NCI-H1436 (cell line): ENCODE measurements around the gene NFKBIZ.
"Not testable (repeated sequence)": the region's sequence is repeated elsewhere in the genome, so short reads cannot be mapped to it uniquely, and the experiment has no call there.

ENCODE experiments used
- DNase-seq: peaks from one replicate; lab custom pipeline; 2025; lab: John Stamatoyannopoulos, UW

NFKBIZ gene

DNA sequence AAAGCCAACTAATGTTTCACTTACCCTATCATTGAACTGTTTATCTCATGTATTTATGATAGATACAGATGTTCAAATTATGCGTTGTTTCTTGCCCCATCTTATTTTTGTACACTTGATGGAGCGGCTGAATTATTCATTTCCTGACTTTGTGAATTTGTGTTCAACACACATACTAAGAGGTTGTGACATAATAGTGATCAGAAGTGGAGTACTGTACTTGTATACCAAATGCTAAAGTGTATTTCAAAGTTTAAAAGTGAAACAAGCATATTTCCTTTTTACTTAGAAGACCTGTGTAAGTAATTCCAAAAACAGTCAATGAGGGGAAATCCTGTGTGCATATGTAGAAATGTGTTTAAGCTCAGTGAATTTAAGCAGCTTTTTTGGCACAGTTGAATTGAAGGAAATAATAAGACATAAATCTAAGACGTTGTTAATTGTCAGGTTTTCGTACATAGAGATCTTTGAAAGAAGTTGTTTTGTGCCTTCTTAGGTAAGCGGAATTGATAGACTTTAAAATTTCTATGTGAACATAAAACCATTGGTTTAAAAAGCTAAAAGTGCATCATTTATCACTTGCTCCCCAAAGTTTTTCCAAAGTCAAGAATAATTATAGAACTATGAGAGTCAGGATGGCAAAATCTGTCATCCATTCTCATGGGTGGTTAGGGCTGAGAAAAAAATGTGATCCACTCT, 1.9 kb downstream of the NFKBIZ start:
- DNase-seq: no peak

DNA sequence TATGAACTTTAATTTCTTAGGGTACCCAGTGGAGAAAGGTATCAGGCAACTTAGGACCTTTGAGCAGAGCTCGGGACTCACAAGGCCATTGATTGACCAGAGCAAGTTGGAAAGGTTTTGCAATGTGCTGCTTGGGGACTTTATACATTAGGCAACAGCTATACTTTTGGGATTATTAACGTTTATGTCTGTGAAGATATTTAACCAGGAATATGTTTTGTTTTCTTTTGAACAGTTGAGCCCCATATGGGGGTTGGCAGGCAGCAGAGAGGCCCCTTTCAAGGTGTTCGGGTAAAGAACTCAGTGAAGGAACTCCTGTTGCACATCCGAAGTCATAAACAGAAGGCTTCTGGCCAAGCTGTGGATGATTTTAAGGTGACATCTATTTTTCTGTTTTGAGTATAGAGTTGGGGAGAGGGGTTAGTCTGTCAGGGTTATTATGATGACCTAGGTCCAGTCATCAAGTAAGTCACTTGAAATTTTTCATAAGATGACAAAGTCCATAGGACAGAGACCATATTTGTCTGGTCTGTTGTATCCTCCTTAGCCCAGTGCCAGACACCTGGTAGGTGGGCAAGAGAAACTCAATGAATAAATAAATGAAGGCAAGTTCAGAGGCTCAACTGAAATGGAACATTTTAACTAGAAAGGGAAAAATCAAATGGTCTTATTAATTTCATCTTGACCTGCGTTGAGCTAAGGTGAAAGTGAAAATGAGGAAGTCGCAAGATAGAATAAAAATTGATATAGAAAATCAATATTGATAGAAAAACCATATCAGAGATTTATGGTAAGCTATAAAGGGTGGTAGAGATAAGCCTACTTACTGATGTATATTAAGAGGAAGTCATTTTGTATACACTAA, 2.8 kb downstream of the NFKBIZ start:
- no peak for DNase-seq

DNA sequence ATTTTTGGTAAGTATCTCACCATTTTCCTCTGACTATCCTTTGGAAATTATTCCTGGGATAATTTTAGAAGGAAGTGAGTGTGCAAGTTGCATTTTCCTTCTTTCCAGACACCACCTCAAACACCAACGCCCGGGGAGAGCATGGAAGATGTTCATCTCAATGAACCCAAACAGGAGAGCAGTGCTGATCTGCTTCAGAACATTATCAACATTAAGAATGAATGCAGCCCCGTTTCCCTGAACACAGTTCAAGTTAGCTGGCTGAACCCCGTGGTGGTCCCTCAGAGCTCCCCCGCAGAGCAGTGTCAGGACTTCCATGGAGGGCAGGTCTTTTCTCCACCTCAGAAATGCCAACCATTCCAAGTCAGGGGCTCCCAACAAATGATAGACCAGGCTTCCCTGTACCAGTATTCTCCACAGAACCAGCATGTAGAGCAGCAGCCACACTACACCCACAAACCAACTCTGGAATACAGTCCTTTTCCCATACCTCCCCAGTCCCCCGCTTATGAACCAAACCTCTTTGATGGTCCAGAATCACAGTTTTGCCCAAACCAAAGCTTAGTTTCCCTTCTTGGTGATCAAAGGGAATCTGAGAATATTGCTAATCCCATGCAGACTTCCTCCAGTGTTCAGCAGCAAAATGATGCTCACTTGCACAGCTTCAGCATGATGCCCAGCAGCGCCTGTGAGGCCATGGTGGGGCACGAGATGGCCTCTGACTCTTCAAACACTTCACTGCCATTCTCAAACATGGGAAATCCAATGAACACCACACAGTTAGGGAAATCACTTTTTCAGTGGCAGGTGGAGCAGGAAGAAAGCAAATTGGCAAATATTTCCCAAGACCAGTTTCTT, 3.9 kb downstream of the NFKBIZ start:
- no peak for DNase-seq

DNA sequence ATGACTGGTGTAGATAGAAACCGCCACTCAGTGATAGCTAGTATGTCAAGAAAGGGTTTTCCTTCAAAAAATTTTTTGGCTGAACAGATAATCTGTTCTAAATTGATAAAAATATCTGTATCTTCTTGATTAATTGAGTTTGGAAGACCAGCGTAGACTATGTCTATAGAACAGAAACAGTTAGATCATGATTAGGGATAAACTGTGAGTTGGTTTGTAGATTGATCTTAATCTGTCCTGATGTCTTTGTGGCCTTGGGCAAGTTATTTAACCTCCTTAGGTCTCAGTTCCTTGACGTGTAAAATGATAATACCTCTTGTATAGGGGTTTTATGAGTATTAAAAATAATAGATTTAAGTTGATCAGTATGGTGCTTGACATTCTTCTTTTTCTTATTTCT, 4.7 kb downstream of the NFKBIZ start:
- DNase-seq: no peak

DNA sequence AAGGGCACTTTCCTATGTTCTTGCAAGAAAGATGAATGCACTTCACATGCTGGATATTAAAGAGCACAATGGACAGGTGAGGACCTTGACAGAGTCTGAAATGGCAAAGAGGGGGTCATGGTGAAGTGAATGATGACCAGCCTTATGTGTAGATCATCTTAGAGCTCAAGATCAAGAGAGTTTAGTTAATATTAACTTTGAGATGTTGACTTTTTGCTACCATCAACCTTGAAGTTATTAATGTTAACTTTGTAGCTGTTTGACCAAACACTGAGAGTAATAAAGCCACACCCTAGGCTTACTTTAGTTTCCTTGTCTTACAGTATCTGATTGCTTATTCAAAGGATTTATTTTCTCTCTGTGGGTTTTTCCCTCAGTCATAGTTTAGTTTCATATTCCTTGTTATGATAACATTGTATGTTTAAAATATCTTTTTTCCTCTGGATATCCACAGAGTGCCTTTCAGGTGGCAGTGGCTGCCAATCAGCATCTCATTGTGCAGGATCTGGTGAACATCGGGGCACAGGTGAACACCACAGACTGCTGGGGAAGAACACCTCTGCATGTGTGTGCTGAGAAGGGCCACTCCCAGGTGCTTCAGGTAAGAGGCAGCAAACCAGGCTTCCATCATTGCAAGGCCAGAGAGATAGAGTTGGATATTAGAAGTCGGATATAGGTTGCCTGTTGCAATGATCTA, 5.4 kb downstream of the NFKBIZ start:
- DNase-seq: no peak

DNA sequence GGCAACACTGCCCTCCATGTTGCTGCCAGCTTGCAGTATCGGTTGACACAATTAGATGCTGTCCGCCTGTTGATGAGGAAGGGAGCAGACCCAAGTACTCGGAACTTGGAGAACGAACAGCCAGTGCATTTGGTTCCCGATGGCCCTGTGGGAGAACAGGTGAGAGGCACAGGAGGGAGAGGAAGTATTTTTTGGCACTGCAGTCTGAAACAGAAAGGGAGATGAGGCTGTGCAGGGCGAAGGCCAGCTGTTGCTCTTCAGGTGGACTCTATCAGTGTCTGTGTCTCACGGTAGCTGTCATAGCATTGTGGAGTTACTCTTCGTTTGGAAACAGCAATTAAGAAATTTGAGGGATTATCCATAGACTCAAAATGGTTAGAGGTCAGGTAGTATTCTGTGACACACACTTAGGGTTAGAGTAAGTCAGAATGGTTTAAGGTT, 8.0 kb downstream of the NFKBIZ start:
- no peak for DNase-seq

DNA sequence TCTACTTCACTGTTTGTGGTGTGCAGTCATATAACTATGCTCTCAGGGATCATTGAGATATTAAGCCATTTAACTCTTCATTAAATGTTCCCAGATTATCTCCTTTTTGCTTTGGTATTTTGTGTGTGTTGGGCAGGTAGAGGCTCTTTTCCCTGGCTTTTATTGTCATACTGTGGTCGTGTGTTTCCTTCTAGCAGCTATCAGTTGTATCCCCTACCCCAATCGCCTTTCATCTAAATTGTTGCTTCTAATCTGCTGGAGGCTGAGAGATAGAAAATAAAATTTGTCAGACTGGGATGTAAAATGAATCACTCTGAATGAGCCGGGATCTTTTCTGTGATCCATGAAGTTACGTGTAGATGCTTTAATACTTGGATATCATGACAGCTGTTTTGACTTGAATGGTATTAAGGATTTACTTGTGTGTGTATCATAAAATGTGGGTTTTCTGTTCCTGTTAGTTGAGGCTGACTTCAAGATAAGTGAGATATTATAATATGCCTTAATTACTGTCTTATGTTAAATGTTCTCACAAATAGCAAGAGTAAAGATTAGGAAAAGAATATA, 9.2 kb downstream of the NFKBIZ start:
- no peak for DNase-seq

DNA sequence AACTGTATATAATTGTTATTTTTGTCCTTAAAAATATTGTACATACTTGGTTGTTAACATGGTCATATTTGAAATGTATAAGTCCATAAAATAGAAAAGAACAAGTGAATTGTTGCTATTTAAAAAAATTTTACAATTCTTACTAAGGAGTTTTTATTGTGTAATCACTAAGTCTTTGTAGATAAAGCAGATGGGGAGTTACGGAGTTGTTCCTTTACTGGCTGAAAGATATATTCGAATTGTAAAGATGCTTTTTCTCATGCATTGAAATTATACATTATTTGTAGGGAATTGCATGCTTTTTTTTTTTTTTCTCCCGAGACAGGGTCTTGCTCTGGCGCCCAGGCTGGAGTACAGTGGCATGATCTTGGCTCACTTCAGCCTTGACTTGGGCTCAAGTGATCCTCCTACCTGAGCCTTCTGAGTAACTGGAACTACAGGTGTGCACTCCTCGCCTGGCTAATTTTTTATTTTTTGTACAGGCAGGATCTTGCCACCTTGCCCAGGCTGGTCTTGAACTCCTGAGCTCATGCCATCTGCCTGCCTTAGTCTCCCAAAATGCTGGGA, 10.7 kb downstream of the NFKBIZ start:
- no peak for DNase-seq

DNA sequence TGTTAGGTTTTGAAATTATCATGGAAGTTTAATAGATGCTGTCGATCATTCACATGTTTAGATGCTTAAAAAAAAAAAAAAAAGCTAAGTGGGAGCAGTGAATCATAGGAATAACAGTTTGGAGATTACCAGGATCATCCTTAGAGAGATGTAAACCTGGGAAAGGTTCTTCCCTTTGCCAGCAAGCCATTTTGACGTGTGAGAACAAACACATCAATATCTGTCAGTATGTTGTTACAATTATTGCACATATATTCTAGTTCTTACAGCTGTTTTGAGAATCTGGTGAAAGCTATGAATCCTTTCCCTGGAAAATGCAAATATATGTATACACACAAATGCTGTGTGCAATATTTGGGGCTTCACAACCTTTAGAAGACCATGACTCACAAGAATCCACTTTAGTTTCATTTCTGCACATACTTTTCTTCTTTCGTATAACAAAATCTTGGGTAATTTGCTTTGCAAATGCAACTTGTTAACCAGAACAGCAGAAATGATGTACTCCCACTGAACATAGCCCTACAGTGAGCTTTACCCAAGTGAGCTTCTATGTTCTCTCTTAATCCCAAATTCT, 12.0 kb downstream of the NFKBIZ start:
- DNase-seq: no peak

DNA sequence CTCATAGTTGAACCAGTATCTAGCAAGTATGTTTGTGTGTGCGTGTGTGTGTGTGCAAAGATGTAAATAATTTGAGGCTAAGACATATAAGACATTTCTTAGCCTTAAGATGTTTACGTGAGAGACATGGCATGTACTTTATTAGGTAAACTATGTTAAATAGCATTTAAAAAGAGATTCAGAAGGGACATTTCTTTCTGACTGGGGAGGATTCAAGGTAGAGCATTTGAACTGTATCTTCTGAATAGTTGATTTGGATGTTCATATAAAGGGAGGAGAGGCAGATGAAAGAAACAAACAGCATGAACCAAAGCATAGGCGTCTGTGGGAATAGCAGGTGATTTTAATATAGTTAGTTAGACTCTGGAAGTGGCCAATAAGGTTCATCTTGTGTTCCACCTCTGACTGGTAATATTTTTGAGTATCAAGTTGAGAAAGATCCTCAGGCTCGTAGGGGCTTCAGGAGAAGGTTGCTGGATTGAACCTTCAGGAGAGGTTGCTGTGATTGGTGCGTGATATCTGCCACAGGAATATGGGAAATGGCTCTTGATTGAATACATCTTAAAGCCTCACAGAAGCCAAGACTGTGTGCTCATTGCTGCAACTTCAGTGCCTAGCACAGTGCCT, 12.6 kb downstream of the NFKBIZ start:
- DNase-seq: no peak

DNA sequence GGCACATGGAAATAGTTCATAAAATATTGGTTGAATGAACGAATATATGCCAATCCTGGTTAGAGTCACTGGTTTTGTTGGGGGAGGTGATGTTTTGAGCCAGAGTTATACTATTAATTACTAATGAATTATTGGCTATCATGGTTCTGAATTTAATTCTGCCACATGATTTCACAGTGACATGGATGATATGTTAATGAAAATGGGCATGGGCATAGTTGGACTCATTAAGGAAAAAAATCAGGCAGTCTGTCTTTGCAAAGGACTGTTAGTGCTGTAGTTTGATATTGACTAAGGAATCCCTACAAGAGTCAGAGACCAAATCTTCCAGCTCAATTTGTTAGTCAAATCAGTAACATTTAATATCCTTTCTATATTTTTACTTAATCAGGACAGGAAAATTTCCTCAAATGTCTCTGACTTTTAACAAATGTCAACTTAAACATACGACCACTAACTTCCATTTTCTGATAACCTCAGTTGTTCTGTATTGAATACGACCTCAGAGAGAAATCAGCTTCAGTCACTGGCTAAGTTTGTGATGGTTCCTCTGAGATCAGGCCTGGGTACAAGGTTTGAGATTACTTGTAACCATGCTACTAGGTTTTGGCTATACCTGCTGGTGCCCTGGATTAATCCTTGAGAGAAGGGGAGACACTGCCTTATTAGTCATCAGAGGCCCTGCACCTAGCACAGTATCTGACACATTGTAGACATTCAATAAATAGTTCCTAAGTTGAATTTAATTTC, 13.3 kb downstream of the NFKBIZ start:
- no peak for DNase-seq

DNA sequence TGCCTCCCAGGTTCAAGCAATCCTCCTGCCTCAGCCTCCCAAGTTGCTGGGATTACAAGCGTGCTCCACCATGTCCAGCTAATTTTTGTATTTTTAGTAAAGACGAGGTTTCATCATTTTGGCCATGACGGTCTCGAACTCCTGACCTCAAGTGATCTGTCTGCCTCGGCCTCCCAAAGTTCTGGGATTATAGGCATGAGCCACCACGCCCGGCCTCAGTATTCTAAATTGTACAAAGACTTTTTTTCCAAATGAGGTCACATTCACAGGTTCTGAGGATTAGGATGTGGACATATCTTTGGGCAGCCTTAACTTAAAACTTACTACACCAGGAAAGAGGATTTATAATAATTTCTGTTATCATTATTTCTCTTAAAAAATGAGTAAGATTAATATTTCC, 15.6 kb downstream of the NFKBIZ start:
- not testable (repeated sequence) for DNase-seq

DNA sequence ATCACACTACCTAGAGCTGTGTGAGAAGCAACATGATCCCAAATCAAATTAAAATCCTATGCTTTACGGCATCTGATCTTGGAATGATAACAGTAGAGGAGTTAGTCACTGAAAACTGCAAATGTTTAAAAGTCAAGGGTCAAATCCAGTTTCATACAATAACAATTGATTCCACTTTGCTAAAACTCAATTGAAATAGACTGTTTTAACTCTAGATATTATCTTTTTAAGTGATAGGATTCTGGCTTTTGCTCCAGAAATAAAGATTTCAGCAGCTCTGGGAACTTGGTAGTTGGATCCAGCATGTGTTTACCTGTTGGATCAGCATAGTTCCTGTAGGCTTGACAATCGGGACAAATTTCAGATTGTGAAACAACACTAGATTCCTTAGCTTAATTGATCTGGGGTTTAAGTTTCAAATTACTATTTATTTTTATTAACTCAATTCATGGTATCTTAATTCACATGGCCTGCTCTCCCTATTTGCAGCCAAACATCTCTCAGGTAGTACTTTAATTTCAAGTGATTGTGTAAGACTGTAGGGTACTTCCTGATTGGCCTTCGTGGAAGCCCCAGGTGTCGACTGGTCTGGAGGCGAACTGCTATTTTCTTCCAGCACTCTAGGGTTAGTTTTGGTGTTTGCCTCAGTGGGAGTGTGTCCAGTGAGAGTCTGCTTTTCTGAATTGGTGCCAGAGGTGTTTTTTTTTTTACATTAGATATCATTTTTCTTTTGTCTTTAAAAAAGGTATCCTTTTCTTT, 16.6 kb downstream of the NFKBIZ start:
- DNase-seq: no peak

DNA sequence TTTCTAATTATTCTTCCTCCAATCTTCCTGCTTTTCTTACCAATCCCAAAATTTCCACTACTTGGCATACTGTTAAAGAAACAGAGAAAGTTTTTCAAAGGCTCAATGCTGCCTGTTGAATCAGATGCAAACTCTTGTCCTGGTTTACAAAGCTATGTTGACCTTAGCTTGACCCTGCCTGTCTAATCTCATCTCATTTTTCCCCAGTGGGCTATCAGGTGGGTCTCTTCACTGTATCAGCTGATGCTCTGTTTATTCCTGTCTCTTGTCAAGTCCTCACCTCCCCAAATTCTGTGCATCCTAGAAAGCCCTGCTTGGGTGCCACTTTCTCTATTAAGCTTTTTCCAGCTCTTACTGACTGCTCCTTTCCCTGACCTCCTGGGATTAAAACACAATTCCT, 18.2 kb downstream of the NFKBIZ start:
- no peak for DNase-seq

DNA sequence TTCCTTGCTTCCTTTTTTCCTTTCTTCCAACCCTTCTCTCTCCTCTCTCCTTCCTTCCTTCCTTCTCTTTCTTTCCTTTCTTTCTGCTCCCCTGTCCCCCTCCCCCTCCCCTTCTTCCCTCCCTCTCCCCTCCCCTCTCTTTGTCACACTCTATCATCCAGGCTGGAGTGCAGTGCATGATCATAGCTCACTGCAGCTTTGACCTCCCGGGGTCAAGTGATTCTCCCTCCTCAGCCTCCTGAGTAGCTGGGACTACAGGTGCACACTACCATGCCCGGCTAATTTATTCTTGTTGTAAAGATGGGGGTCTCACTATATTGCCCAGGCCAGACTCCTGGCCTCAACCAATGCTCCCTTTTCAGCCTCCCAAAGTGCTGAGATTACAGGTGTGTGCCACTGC, 18.7 kb downstream of the NFKBIZ start:
- DNase-seq: no peak

DNA sequence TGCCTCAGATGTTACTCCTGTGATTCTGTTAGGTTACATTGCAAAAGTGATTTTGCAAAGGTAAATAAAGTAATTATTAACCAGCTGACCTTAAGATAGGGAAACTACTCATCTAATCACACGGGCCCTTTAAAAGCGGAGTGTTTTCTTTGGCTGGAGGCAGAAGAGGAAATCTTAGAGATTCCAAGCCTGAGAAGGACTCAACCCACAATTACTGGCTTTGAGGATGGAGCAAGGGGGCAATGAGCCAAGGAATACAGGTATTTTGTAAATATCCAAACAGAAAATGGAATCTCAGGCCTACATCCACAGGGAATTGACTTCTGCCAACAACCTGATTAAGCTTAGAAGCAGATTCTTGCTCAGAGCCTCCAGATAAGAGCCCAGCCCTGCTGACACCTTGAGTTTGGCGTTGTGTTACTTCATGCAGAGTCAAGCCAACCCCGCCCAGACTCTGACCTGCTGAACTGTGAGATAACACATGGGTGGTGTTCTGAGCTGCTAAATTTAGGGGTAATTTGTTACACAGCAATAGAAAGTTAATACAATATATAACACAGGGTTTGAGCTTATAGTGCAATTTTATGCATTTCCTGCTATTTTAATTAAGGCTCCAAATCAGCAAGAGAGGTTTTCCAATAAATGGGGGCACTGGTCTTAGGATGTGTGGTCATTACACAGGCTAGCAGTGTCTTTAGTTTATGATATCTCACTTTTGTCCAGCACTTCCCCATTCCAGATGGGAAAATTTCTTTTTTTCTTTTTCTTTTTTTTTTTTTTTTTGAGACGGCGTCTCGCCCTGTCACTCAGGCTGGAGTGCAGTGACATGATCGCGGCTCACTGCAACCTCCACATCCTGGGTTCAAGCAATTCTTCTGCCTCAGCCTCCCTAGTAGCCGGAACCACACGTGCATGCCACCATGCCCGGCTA, 19.5 kb downstream of the NFKBIZ start:
- DNase-seq: no peak

DNA sequence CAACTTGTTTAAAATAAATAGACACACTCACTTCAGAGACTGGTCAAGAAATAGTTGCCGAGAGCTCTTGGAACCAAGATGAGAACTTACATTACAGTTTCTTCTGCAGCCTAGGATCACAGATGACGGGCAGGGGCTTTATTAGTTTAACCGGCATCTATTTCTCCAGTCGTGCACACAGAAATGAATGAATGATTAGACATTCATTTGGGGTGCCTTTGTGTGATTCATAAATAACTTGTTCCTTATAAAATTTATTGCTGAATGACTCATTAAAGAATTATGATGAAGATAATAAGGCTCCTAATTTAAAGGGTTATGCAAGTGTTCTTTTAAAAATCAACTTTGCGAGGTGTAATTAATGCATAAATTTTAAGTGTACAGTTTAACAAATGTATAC, 20.8 kb downstream of the NFKBIZ start:
- DNase-seq: no peak

DNA sequence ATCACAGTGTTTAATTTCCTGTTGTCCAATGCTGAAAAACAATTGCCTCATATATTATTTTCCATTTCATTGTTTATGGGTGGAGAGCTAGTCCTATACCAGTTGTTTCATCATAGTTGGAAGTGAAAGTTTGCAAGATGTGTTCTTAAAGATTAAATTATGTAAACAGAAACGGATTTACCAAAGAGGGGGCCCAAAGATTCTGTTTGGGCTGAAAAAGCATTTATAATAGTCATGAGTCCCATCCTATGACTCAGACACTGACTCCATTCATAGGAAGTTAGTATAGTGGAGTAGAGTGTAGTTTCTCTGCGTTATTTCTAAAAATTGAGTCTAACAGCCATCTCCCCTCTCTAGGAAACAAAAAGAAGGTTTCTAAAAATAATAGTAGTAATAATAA, 24.3 kb downstream of the NFKBIZ start:
- DNase-seq: no peak
